ENCODE data around the gene TRPM1.

The TRPM1 gene

DNA sequence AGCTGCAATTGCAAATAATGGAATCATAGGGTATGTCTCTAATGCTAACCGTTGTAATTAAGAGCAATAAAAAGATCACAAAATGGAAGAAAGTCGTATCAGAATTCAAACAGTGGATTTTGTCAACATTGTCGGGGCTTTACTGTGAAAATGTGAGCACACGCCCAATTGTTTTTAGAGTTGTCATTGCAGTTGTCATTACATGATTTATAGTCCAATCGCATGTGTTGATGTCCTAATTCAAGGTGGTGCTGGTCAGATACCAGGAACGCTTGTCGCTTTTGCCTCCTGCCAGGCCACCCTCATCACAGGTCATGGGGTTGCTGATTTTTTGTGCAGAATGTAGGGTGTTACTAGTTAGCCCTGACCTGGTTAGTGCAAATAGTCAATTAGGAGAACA is 16.2 kb downstream of the TRPM1 start:
- TF ChIP-seq, protein P1, sequence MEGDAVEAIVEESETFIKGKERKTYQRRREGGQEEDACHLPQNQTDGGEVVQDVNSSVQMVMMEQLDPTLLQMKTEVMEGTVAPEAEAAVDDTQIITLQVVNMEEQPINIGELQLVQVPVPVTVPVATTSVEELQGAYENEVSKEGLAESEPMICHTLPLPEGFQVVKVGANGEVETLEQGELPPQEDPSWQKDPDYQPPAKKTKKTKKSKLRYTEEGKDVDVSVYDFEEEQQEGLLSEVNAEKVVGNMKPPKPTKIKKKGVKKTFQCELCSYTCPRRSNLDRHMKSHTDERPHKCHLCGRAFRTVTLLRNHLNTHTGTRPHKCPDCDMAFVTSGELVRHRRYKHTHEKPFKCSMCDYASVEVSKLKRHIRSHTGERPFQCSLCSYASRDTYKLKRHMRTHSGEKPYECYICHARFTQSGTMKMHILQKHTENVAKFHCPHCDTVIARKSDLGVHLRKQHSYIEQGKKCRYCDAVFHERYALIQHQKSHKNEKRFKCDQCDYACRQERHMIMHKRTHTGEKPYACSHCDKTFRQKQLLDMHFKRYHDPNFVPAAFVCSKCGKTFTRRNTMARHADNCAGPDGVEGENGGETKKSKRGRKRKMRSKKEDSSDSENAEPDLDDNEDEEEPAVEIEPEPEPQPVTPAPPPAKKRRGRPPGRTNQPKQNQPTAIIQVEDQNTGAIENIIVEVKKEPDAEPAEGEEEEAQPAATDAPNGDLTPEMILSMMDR (IDR thresholded peaks at IDR 0.05; ENCODE audit: low read depth, low read length) = no peak
- no peak overlapping the region for H3K4me3 ChIP-seq (replicated peaks in 1 of 2; ENCODE audit: low read depth in 2 of 2, low read length in 2 of 2)
- no peak for DNase-seq (ENCODE audit: low read depth in 2 of 2)

DNA sequence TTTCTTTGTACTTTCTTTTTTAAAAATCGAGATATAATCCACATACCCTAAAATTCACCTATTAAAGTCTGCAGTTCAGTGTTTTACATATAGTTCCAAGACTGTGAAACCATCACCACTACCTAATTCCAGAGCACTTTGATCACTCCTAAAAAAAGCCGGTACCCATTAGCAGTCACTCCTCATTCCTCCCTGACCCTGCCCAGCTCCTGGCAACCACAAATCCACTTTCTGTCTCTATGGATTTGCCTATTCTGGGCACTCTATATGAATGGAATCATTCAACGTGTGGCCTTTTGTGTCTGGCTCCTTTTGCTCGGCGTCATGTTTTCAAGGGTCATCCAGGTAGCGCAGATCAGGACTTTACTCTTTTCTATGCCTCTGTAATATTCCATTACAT is 17.3 kb downstream of the TRPM1 start:
- DNase-seq (ENCODE audit: low read depth in 2 of 2) = no peak
- TF ChIP-seq, protein P1 (IDR thresholded peaks at IDR 0.05; ENCODE audit: low read depth, low read length) = no peak
- no peak overlapping the region for H3K4me3 ChIP-seq (replicated peaks in 1 of 2; ENCODE audit: low read depth in 2 of 2, low read length in 2 of 2)

DNA sequence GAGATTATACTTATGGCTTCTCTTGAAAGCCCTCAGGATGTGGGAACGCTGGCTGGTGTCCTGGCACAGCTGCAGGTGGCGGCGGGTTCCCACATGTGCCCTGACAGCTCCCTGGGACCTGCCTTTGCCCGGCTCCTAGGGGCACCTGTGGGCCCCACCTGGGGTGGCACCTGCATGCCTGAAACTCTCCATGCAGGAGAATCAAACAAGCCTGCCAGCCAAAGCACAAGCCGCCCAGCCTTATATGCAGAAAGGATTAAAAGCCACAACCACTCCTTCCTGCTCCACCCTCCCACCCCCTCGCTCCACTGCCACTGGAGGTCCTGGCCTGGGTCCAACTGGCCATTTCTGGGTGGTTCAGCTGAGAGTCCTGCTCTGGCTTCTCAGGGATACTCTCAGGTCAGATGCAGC is 18.1 kb downstream of the TRPM1 start:
- DNase-seq (ENCODE audit: low read depth in 2 of 2) = no peak
- H3K4me3 ChIP-seq (replicated peaks in 1 of 2; ENCODE audit: low read depth in 2 of 2, low read length in 2 of 2) = no peak overlapping the region
- TF ChIP-seq, protein P1 (IDR thresholded peaks at IDR 0.05; ENCODE audit: low read depth, low read length) = no peak

DNA sequence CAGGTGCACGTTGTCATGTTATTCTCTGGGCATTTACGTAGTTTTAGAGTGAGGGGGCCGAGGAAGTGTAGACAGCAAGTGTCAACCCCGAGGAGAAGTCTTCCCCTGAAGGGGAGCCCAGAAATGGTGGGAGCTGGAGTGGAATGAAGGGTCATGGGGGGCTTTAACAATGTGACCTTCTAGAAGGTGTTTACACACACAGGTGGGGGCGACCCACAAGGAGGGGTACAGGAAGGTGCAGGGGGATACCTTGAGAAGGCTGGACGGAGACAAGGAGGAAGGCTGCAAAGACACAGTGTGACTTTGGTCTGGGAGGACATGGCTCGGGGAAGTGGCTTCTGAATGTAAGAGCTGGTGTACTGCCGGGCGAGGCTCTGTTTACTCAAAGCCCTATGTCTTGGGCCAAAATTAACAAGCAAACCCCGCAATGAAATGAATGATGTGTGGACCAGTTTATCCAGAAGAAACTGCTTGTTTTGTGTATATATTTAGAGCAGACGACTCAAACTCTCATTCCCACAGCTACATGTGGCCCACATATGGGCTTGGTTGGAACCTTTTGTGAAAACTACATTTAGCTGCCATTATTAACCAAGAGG is 18.7 kb downstream of the TRPM1 start:
- TF ChIP-seq, protein P1 (IDR thresholded peaks at IDR 0.05; ENCODE audit: low read depth, low read length) = no peak
- H3K4me3 ChIP-seq (replicated peaks in 1 of 2; ENCODE audit: low read depth in 2 of 2, low read length in 2 of 2) = no peak overlapping the region

DNA sequence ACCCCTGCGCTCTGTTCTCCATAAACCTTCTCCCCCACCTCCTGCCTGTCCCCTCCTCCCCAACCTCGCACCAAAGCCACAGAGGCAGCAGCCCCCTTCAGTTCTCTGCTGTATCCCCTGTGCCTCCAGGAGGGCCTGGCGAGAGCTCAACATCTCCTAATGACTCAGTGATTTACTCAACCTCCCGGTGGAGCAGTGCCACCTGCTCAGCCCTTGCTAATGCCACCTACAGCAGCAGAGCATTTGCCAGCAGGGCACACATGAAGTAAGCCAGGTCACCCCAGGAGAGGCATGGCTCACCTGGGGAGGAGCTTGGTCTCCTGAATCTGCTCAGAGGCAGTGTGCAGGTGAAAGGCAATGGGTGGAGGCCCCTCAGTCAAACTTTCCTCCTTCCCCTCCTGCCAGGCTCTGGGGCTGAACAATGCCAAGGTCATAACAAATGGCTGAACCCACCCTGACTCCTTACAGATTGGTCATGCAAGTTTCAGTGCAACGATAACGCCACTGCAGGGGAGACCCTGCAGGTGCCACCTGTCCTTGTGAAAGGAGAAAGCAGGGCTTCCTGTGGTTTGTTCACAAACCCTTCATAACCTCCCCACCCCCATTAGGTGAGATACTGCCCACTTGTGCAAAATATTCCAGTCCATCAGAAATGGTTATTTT is 19.8 kb downstream of the TRPM1 start:
- TF ChIP-seq, protein P1 (IDR thresholded peaks at IDR 0.05; ENCODE audit: low read depth, low read length) = no peak
- H3K4me3 ChIP-seq (replicated peaks in 1 of 2; ENCODE audit: low read depth in 2 of 2, low read length in 2 of 2) = no peak overlapping the region
- DNase-seq (ENCODE audit: low read depth in 2 of 2) = no peak

More for the DNA sequence above, 18.7 kb downstream of the TRPM1 start:
- no peak for DNase-seq (ENCODE audit: low read depth in 2 of 2)

DNA sequence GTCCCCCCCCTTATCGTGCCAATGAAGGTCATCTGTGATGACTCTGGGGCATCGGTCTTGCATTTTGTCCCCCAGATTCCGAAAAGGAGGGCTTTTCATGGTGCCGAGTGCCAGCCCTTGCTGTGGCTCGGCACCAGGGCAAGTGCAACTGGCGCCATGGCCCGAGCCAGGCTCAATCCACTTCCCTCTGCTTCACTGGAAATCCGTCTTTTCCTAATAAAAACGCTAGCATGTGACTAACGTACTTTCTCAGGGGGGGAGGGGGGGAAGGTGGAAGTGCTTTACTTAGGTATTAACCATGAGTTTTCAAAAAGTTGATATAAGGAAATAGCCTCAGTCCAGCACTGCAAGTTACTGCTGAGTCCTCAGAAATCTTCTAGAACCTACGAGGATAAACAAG is 20.5 kb downstream of the TRPM1 start:
- TF ChIP-seq, protein P1 (IDR thresholded peaks at IDR 0.05; ENCODE audit: low read depth, low read length) = no peak
- H3K4me3 ChIP-seq (replicated peaks in 1 of 2; ENCODE audit: low read depth in 2 of 2, low read length in 2 of 2) = peak overlapping the region in 1 of 2 donors; percentile 23
- no peak for DNase-seq (ENCODE audit: low read depth in 2 of 2)
